Spleen (tissue), 11 donors: Measurements from ENCODE around the gene PLEKHA3. TPM values are rescaled to one million over a fixed set of nuclear protein-coding genes. Genes with fewer than 3 reads are reported as not detected.
"Not testable (repeated sequence)": the region's sequence is repeated elsewhere in the genome, so short reads cannot be mapped to it uniquely, and the experiment has no call there.

Experiments
- DNase-seq: peaks from one replicate; pipeline ENCODE4 v3.0.0-alpha.2; 2020
- H3K27ac ChIP-seq, 8 donors: fragments of 200-600 bp; sonication (generic) in 7 of 8; 1 replicate in 4 of 8; 2 replicates in 4 of 8; pipeline versions ENCODE4 v1.5.0 to v1.8.0; 2016 to 2021; ENCODE audit warnings: inconsistent platforms in 4 of 8, mild to moderate bottlenecking in 4 of 8, moderate library complexity in 1 of 8
- H3K27me3 ChIP-seq, 7 donors: fragments of 200-600 bp; sonication (generic) in 6 of 7; replicated peaks in 1 of 7; 1 replicate in 4 of 7; 2 replicates in 3 of 7; pipeline versions ENCODE4 v1.5.0 to v1.8.0; 2016 to 2021; ENCODE audit warnings: inconsistent platforms in 3 of 7, mild to moderate bottlenecking in 1 of 7
- H3K36me3 ChIP-seq, 6 donors: fragments of 200-600 bp; sonication (generic) in 5 of 6; 1 replicate in 4 of 6; 2 replicates in 2 of 6; pipeline versions ENCODE4 v1.5.0 to v1.8.0; 2016 to 2021; ENCODE audit warnings: inconsistent platforms in 2 of 6
- H3K4me1 ChIP-seq, 6 donors: fragments of 200-600 bp; sonication (generic) in 5 of 6; 1 replicate in 3 of 6; 2 replicates in 3 of 6; pipeline versions ENCODE4 v1.5.0 to v1.8.0; 2016 to 2021; ENCODE audit warnings: inconsistent platforms in 3 of 6
- H3K4me3 ChIP-seq, 8 donors: fragments of 200-600 bp; sonication (generic) in 7 of 8; 1 replicate in 4 of 8; 2 replicates in 4 of 8; pipeline versions ENCODE4 v1.5.0 to v1.8.0; 2016 to 2021; ENCODE audit warnings: inconsistent platforms in 4 of 8, mild to moderate bottlenecking in 4 of 8, moderate library complexity in 2 of 8
- H3K9me3 ChIP-seq, 8 donors: fragments of 200-600 bp; sonication (generic) in 7 of 8; 1 replicate in 4 of 8; 2 replicates in 4 of 8; pipeline versions ENCODE4 v1.5.0 to v1.8.0; 2016 to 2021; ENCODE audit warnings: inconsistent platforms in 4 of 8
- POLR2A ChIP-seq, 3 donors: fragments of 450-650 bp; IDR thresholded peaks; one replicate each; pipeline ENCODE4 v1.5.1; 2017; ENCODE audit warnings: antibody characterized with exemption in 3 of 3, mild to moderate bottlenecking in 1 of 3
- POLR2AphosphoS5 ChIP-seq, 3 donors: sonication (generic); formaldehyde crosslinking; IDR thresholded peaks; one replicate each; pipeline ENCODE4 v1.5.1; 2017; ENCODE audit warnings: antibody characterized with exemption in 3 of 3
- WGBS, 5 donors: extraction: QIAGEN DNeasy Blood & Tissue Kit in 3 of 5; methylation state at CpG; one replicate each; pipeline versions ENCODE4 v1.1.5 to v1.1.7; 2013 to 2018; 5-methylcytosine and 5-hydroxymethylcytosine counted together
- intact Hi-C: fragments of 100-400 bp; cut with DNase I; formaldehyde crosslinking; loops from one replicate; pipeline ENCODE4 v1.15.0; 2023; ENCODE audit warnings: low total_unique reads
- polyA plus RNA-seq, 3 donors: library from polyadenylated mRNA; stranded (reverse); fragments of 200-250 nt; gene quantifications; one replicate each; pipeline ENCODE4 v1.2.1, GENCODE V29; 2013
- total RNA-seq, 7 donors: library from RNA; depleted of rRNA in 3 of 7; stranded (reverse); fragments of >200 nt in 3 of 7; fragmentation: NEBNext Ultra II Directional in 4 of 7; extraction: Animal tissue kit (Norgen Biotek cat#: 25700) in 4 of 7; gene quantifications; one replicate each; pipeline versions ENCODE4 v1.1.0 to v1.2.1, GENCODE V29; 2016 to 2021
- TF ChIP-seq, protein P1 (sequence below), 11 experiments: fragments of 200-600 bp in 7 of 11; fragments of 450-650 bp in 4 of 11; sonication (generic) in 4 of 11; IDR thresholded peaks in 8 of 11; conservative IDR thresholded peaks in 3 of 11; 1 replicate in 7 of 11; 2 replicates in 4 of 11; pipeline versions ENCODE4 v1.4.0 to v1.8.0; 2016 to 2021; ENCODE audit warnings: antibody characterized with exemption in 11 of 11, inconsistent platforms in 4 of 11, mild to moderate bottlenecking in 1 of 11
- donor health status: healthy with polysubstance abuse.
- donor health status: DM: no; HTN: no; CAD: no; lungs with moderate emphysema.
- donor health status: DM: no; HTN: no; CAD: no.
- donor health status: Bipolar disorder and iron deficiency.
- donor health status: healthy.
- donor health status: DM: no; HTN: no; CAD: no.
- donor health status: DM: yes; HTN: yes; CAD: no.

The PLEKHA3 gene
- total and polyA plus RNA-seq, 10 donors = 2.0 to 36.9 (median 19.9) TPM

DNA sequence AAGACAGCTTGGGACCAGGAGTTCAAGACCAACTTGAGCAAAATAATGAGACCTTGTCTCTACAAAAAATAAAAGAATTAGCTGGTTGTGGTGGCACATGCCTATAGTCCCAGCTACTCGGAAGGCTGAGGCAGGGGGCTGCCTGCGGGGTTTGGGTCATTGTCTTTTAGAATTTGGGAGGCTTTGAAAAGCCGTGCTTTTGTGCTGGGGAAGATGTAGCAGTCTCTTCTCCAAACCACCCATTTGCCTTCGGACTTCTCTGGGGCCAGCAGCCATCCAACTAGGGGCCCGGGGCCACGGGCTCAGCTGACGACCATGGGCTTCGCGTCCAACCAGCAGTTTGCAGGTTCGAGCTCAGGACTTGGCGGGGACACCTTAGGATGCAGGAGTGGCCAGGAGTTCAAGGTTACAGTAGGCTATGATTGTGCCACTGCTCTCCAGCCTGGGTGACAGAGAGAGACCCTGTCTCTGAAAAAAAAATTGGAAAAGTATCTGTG is 22.8 kb upstream of the PLEKHA3 start:
- Histone ChIP-seq H3K36me3 (no peaks in the 10 kb centered on the region), H3K9me3 (no peaks in the 10 kb centered on the region), H3K27ac (no peak overlapping the region), H3K4me1 (peaks cover 0 to under 1% (median 0%) of the 10 kb centered on the region in 6 donors), H3K4me3 (no peak overlapping the region), H3K27me3 (no peaks in the 10 kb centered on the region)
- DNase-seq = no peak
- intact Hi-C loops = no loop called here
- WGBS, 5 donors = 91 to 97% (median 93%) methylated on average over 10 to 11 of the region's 11 CpGs
- TF ChIP-seq, protein P1, sequence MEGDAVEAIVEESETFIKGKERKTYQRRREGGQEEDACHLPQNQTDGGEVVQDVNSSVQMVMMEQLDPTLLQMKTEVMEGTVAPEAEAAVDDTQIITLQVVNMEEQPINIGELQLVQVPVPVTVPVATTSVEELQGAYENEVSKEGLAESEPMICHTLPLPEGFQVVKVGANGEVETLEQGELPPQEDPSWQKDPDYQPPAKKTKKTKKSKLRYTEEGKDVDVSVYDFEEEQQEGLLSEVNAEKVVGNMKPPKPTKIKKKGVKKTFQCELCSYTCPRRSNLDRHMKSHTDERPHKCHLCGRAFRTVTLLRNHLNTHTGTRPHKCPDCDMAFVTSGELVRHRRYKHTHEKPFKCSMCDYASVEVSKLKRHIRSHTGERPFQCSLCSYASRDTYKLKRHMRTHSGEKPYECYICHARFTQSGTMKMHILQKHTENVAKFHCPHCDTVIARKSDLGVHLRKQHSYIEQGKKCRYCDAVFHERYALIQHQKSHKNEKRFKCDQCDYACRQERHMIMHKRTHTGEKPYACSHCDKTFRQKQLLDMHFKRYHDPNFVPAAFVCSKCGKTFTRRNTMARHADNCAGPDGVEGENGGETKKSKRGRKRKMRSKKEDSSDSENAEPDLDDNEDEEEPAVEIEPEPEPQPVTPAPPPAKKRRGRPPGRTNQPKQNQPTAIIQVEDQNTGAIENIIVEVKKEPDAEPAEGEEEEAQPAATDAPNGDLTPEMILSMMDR (IDR thresholded peaks at IDR 0.05 in 8 of 11, conservative IDR thresholded peaks at IDR 0.05 in 3 of 11) = no peak
- no peak for TF ChIP-seq POLR2A (IDR thresholded peaks at IDR 0.05)
- TF ChIP-seq POLR2AphosphoS5 (IDR thresholded peaks at IDR 0.05) = no peak

DNA sequence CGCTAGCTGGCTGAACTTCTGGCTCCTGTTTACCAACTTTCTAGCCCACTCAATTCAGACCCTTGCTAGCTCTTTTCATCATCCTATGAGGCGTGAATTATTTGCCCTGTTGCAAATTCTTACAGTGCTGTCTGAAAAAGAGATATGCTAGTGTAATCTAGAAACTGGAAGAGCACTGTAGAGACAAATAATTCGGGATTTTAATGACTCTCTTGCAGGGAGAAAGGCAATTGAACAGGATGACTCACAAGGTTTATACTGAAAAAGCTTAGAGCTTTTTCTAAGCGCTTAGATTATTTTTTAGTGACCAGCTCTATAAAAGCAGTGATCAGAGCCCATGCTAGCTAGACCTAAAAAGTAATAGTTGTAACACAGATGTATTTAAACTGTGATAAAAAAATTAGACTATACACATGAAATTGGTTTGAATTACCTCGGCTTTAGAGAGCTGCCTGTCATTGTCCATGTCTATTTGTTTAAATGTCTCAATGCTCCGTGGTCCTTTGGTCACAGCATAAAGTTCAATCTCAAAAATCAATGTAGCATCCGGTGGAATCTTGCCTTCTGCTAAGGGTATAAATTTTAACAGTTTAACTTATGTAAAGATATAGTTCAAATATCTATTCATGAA is 10.9 kb upstream of the PLEKHA3 start:
- H3K27me3 ChIP-seq = no peaks in the 10 kb centered on the region
- H3K27ac ChIP-seq = no peak overlapping the region
- no peak overlapping the region for H3K4me3 ChIP-seq
- DNase-seq = no peak
- H3K4me1 ChIP-seq = no peaks in the 10 kb centered on the region
- 92 to 97% (median 95%) methylated on average over 7 of the region's 7 CpGs for WGBS, 5 donors
- TF ChIP-seq, protein P1 (IDR thresholded peaks at IDR 0.05 in 8 of 11, conservative IDR thresholded peaks at IDR 0.05 in 3 of 11) = no peak
- TF ChIP-seq POLR2A (IDR thresholded peaks at IDR 0.05) (no peak), POLR2AphosphoS5 (IDR thresholded peaks at IDR 0.05) (no peak)
- intact Hi-C loops = no loop called here
- no peaks in the 10 kb centered on the region for H3K9me3 ChIP-seq
- peaks cover 0 to 29% (median 2%) of the 10 kb centered on the region in 6 donors for H3K36me3 ChIP-seq

DNA sequence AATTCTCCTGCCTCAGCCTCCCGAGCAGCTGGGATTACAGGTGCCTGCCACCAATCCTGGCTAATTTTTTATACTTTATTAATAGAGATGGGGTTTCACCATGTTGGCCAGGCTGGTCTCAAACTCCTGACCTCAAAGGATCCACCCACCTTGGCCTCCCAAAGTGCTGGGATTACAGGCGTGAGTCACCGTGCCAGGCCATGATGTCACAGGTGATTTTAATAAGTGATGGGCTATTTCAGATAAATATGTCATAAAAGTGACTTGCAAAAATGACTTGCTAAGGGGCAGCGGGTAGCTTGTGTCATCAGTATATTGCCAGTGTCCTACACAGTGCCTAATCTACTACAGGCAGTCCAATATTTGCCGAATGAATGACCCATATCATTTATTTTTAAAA is 8.9 kb upstream of the PLEKHA3 start:
- intact Hi-C loops, H3K9me3 ChIP-seq, H3K27me3 ChIP-seq, H3K27ac ChIP-seq, DNase-seq, H3K4me1 ChIP-seq, H3K4me3 ChIP-seq: not testable (repeated sequence)
- H3K36me3 ChIP-seq = peaks cover 0 to 21% (median 0%) of the 10 kb centered on the region in 6 donors
- WGBS, 5 donors = 95 to 97% (median 96%) methylated on average over 5 of the region's 5 CpGs

GRCh38 chr2:178473373-178473772 is 6.9 kb upstream of the PLEKHA3 start:
- H3K36me3 ChIP-seq = peaks cover 0 to 11% (median 0%) of the 10 kb centered on the region in 6 donors
- no peaks in the 10 kb centered on the region for H3K9me3 ChIP-seq
- H3K27ac ChIP-seq = no peak overlapping the region
- no peaks in the 10 kb centered on the region for H3K27me3 ChIP-seq
- peaks cover 0 to 13% (median 12%) of the 10 kb centered on the region in 6 donors for H3K4me1 ChIP-seq
- intact Hi-C loops = no loop called here
- DNase-seq = no peak
- no peak for TF ChIP-seq POLR2A (IDR thresholded peaks at IDR 0.05)
- no peak for TF ChIP-seq POLR2AphosphoS5 (IDR thresholded peaks at IDR 0.05)
- TF ChIP-seq, protein P1 (IDR thresholded peaks at IDR 0.05 in 8 of 11, conservative IDR thresholded peaks at IDR 0.05 in 3 of 11) = no peak
- H3K4me3 ChIP-seq = no peak overlapping the region
- 93 to 100% (median 95%) methylated on average over 2 of the region's 2 CpGs for WGBS, 5 donors
